IgD-negative memory B cell (primary cell): Measurements from ENCODE around the gene SPEN. TPM values are rescaled to one million over a fixed set of nuclear protein-coding genes. Genes with fewer than 3 reads are reported as not detected.
"Not testable (repeated sequence)": the region's sequence is repeated elsewhere in the genome, so short reads cannot be mapped to it uniquely, and the experiment has no call there.

ENCODE experiments used
- H3K27ac Mint-ChIP-seq, 3 donors: one replicate each; pipeline ENCODE4 v1.8.0; 2020 to 2022; ENCODE audit warnings: mild to moderate bottlenecking in 3 of 3, mixed read lengths in 3 of 3, moderate library complexity in 1 of 3
- H3K27me3 Mint-ChIP-seq: one replicate; pipeline ENCODE4 v1.8.0; 2021; ENCODE audit warnings: mixed read lengths
- H3K36me3 Mint-ChIP-seq: one replicate; pipeline ENCODE4 v1.8.0; 2020; ENCODE audit warnings: mild to moderate bottlenecking, mixed read lengths
- H3K4me1 Mint-ChIP-seq, 3 donors: one replicate each; pipeline ENCODE4 v1.8.0; 2020 to 2022; ENCODE audit warnings: mixed read lengths in 3 of 3, mild to moderate bottlenecking in 1 of 3
- H3K4me3 Mint-ChIP-seq, 4 donors: one replicate each; pipeline ENCODE4 v1.8.0; 2020 to 2022; ENCODE audit warnings: mild to moderate bottlenecking in 4 of 4, mixed read lengths in 4 of 4, moderate library complexity in 3 of 4
- H3K9me3 Mint-ChIP-seq, 3 donors: one replicate each; pipeline ENCODE4 v1.8.0; 2020 to 2021; ENCODE audit warnings: mixed read lengths in 3 of 3, mild to moderate bottlenecking in 1 of 3
- polyA plus RNA-seq: library from polyadenylated mRNA; unstranded; fragments of 300-500 nt; fragmentation: Illumina TruSeq; gene quantifications from one replicate; pipeline ENCODE4 v1.2.3, GENCODE V29; 2021

Gene SPEN, protein sequence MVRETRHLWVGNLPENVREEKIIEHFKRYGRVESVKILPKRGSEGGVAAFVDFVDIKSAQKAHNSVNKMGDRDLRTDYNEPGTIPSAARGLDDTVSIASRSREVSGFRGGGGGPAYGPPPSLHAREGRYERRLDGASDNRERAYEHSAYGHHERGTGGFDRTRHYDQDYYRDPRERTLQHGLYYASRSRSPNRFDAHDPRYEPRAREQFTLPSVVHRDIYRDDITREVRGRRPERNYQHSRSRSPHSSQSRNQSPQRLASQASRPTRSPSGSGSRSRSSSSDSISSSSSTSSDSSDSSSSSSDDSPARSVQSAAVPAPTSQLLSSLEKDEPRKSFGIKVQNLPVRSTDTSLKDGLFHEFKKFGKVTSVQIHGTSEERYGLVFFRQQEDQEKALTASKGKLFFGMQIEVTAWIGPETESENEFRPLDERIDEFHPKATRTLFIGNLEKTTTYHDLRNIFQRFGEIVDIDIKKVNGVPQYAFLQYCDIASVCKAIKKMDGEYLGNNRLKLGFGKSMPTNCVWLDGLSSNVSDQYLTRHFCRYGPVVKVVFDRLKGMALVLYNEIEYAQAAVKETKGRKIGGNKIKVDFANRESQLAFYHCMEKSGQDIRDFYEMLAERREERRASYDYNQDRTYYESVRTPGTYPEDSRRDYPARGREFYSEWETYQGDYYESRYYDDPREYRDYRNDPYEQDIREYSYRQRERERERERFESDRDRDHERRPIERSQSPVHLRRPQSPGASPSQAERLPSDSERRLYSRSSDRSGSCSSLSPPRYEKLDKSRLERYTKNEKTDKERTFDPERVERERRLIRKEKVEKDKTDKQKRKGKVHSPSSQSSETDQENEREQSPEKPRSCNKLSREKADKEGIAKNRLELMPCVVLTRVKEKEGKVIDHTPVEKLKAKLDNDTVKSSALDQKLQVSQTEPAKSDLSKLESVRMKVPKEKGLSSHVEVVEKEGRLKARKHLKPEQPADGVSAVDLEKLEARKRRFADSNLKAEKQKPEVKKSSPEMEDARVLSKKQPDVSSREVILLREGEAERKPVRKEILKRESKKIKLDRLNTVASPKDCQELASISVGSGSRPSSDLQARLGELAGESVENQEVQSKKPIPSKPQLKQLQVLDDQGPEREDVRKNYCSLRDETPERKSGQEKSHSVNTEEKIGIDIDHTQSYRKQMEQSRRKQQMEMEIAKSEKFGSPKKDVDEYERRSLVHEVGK (N-terminal part only)
- polyA plus RNA-seq, result 43.2 TPM

DNA sequence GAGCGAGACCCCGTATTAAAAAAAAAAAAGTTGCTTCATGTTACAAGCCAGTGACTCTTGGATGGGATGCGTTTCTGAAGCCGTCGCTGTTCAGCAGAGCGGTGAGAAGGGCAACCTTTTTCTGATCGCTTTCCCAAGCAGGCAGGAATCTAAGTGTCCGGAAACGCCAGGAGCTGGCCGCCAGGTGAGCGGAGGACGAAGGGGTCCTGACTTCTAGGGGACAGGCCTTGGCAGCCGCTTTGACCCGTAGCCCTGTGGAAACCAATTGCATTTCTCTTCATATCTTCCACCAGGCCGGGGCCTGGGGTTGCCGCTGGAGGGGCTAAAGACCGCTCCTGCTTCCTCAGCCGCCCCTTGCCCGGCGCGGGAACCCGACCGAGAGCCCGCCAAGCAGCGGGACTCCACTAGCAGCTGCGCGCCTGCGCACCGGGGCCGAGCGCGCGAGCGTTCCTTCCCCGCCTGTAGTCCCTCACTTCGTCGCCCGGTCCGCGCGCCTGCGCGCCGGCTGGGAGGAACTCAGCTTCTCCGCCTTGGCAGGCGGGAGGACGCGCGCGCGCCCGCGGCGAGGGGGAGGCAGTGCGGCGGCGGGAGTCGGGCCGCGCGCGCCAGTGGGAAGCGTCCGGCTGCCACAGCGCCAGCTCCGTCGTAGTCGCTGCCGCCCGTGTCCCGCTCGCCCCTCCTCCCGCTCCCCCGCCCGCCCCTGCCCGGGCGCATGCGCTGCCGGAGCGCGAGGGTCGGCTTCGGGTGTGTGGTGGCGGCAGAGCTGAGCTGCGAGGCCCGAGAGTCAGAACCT lies at the start of gene SPEN:
Gene SPEN (plus strand): TSS at position 608 of the 793 bp plus-strand sequence. CDS start 361 bp downstream, outside the sequence.
- H3K27ac Mint-ChIP-seq, result peak within 1 kb of the TSS; percentile 98 to 99 (median 98)
- H3K4me3 Mint-ChIP-seq, result peak within 1 kb of the TSS; percentile 98 to 100 (median 99)
- no peaks in the 10 kb centered on the region for H3K27me3 Mint-ChIP-seq
- H3K4me1 Mint-ChIP-seq, result peaks cover 40 to 52% (median 45%) of the 10 kb centered on the region in 3 donors
- no peaks in the 10 kb centered on the region for H3K36me3 Mint-ChIP-seq
- H3K9me3 Mint-ChIP-seq, result no peaks in the 10 kb centered on the region

DNA sequence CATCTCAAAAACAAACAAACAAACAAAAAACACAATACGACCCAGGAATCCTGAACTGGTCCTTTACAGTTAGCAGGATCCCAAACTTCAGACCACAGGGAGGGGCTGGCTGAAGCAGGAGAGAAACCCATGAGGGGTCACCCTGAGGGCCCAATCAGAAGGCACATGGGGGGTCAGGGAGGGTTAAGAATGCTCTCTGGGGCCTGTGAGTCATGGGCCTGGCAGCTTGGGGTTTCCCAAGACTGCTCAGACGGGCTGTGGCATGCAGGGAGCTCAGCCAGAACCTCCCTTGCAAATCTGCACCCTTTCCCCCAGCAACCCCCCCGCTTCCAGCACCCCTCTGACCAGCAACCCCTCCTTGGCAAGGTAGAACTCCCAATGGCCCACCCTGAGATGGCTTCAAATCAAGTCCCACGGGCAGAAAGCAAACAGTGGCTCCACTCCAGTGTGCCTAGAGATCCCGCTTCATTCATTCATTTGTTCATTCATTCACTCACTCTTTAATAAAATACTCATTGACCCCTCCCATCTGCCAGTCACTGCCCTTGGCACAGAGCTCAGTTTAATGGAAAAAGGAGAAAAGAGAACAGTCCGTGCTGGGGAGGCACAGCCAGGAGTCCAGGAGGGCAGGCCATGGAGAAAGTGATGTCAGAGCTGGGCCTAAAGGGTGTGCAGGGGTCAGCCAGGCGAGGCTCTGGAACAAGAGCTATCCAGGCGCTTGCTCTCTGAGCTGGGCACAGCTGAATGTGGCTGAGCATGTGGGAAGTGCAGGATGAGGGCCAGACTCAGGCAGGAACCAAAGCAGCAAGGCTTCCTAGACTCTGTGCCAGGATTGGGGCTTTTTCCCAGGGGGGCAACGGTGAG lies 48.3 kb upstream of the SPEN start:
- Mint-ChIP-seq H3K27ac (no peak overlapping the region), H3K9me3 (no peaks in the 10 kb centered on the region), H3K36me3 (no peaks in the 10 kb centered on the region), H3K4me3 (no peak overlapping the region), H3K4me1 (peaks cover 0 to 3% (median 0%) of the 10 kb centered on the region in 3 donors), H3K27me3 (peaks cover 1% of the 10 kb centered on the region)

DNA sequence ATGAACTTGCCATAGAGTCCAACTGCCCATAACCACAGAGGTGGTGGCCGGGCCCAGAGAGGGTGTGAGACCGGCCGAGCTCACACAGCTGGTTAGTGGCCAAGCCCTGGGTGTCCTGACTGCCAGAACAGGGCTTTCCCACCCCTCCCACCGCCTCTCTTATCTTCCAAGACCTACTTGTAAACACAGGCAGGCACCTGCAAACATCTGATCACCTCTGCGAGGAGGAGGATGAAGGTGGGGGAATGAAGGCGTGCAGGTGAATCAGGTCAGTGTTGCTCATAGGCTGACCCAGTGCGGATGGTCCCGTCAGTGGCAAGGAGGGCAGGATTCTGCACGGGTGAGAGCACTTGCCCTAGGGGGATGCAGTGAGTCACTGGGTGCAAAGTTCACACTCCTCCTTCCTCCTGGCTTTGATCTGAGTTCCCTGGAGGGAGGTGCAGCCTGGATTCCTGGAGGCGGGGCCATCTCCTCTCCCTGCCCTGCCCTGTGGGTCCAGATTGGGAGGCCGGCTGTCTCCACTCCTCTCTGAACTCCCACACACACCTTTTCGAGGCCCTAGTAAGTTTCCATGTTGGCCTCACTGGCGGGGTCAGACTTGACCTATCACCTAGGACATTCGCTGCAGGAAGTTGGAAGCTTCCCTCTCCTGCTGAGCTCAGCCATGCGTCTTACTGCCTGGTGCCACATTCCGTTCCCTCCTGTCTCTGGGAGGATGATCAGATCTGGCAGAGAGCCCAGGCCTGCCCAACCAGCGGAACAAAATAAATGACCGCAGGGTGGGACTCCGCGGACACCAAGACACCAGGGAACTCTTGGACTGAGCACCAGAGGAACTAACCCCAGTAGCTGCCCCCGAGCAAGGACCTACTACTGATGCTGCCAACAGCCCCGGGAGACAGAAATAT lies 47.3 kb upstream of the SPEN start:
- Mint-ChIP-seq H3K4me1 (peaks cover 0 to 3% (median 0%) of the 10 kb centered on the region in 3 donors), H3K27ac (no peak overlapping the region), H3K4me3 (no peak overlapping the region), H3K36me3 (no peaks in the 10 kb centered on the region), H3K9me3 (no peaks in the 10 kb centered on the region), H3K27me3 (peaks cover 1% of the 10 kb centered on the region)

DNA sequence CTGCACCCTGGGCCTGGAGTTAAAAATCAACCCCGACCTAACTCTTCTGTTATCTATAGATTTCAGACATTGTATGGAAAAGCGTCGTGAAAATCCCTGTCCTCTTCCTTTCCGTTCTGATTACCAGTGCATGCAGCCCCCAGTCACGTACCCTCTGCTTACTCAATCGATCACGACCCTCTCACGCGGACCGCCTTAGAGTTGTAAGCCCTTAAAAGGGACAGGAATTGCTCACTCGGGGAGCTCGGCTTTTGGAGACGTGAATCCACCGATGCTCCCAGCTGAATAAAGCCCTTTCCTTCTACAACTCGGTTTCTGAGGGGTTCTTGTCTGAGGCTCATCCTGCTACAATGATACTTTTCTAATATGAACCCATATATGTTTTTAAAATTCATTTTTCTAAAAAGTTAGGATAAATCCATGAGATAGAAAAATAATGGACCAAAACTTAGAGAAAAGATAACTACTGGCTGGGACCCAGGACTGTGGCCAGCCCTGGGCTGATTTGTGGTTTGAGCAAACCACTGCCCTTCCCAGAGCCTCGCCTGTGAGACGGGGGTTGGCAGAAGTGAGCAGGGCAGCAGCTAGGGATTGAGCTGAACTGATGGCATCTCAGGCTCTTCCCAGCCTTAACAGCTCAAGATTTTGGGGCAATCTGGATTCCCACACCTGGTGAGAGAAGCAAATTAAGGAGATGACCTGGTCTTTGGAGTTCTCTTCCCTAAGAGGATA lies 45.1 kb upstream of the SPEN start:
- Mint-ChIP-seq H3K9me3 (no peaks in the 10 kb centered on the region), H3K36me3 (no peaks in the 10 kb centered on the region), H3K27me3 (peaks cover 1% of the 10 kb centered on the region), H3K27ac (peak overlapping the region in 1 of 3 donors; percentile 25), H3K4me1 (peaks cover 0 to 1% (median 0%) of the 10 kb centered on the region in 3 donors), H3K4me3 (no peak overlapping the region)

DNA sequence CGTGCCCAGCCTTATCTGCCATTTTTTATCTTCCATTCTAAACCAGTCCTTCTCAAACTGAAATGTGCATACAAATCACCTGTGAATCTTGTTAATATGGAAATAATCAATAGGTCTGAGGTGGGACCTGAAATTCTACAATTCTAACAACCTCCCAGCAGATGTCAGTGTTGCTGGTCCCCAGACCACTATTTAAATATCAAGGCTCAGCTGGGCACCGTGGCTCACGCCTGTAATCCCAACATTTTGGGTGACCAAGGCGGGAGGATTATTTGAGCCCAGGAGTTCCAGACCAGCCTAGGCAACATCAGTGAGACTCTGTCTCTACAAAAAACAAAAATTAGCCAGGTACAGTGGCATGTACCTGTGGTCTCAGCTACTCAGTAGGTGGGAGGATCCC lies 44.1 kb upstream of the SPEN start:
- Mint-ChIP-seq H3K9me3 (no peaks in the 10 kb centered on the region), H3K4me1 (peaks cover 0 to 1% (median 0%) of the 10 kb centered on the region in 3 donors), H3K36me3 (peaks cover 2% of the 10 kb centered on the region), H3K27ac (no peak overlapping the region), H3K4me3 (no peak overlapping the region), H3K27me3 (peaks cover 1% of the 10 kb centered on the region)

DNA sequence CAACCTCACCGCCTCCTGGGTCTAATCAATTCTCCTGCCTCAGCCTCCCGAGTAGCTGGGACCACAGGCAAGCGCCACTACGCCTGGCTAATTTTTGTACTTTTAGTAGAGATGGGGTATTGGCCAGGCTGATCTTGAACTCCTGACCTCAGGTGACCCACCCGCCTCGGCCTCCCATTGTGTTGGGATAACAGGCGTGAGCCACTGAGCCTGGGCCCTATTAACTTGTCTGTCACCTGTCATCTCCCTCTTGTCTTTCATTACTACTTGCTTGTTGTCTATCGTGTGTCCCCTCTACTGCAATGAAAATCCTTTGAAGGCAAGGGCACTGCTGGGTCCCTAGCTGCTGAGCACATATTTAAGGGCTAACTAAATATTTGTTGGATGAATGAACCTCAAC lies 43.4 kb upstream of the SPEN start:
- H3K27ac Mint-ChIP-seq, result no peak overlapping the region
- H3K4me3 Mint-ChIP-seq, result no peak overlapping the region
- H3K36me3 Mint-ChIP-seq, result peaks cover 2% of the 10 kb centered on the region
- H3K27me3 Mint-ChIP-seq, result peaks cover 1% of the 10 kb centered on the region
- peaks cover 0 to 1% (median 0%) of the 10 kb centered on the region in 3 donors for H3K4me1 Mint-ChIP-seq
- no peaks in the 10 kb centered on the region for H3K9me3 Mint-ChIP-seq

DNA sequence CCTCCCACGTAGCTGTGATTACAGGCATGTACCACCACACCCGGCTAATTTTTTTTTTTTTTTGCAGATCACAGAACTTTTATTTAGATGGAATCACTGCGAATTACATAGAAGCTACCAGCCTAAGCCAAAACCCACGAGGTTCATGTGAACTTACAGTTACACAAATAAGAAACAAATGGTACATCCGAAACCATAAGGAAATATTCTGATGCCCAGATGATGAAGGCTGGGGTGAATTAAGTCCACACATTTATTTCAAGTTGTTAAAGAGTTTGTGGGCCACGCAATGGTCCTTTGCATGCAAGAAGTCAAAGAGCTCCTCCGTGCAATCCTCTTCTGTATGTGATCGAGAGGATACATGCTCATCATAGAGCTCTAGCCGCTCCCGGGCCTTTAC lies 40.4 kb upstream of the SPEN start:
- Mint-ChIP-seq H3K36me3 (peaks cover 8% of the 10 kb centered on the region), H3K9me3 (no peaks in the 10 kb centered on the region), H3K4me3 (no peak overlapping the region), H3K27ac (no peak overlapping the region), H3K4me1 (peaks cover 0 to 4% (median 1%) of the 10 kb centered on the region in 3 donors), H3K27me3 (no peaks in the 10 kb centered on the region)

DNA sequence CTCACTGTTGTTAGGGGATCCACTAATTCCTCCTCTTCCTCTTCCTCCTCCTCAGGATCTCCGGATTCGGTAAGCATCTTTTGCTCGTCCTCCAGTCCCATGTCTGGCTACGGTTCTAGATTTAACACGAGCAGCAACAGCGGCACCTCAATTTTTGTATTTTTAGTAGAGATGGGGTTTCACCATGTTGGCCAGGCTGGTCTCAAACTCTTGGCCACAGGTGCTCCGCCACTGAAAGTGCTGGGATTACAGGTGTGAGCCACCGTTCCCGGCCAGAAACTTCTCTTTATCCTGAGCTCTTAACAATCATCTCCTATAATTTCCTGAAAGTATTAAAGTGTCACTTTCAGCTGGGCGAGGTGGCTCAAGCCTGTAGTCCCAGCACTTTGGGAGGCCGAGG lies 40.0 kb upstream of the SPEN start, which contains the start of gene UQCRHL:
Gene UQCRHL (minus strand): TSS at position 101 of the 400 bp plus-strand sequence. CDS start 0 bp downstream, at position 101.
- H3K9me3 Mint-ChIP-seq, H3K36me3 Mint-ChIP-seq, H3K4me1 Mint-ChIP-seq, H3K27me3 Mint-ChIP-seq: not testable (repeated sequence)
- peak within 1 kb of the TSS in 1 of 3 donors; percentile 64 for H3K27ac Mint-ChIP-seq
- H3K4me3 Mint-ChIP-seq, result peak within 1 kb of the TSS in 1 of 4 donors; percentile 45

DNA sequence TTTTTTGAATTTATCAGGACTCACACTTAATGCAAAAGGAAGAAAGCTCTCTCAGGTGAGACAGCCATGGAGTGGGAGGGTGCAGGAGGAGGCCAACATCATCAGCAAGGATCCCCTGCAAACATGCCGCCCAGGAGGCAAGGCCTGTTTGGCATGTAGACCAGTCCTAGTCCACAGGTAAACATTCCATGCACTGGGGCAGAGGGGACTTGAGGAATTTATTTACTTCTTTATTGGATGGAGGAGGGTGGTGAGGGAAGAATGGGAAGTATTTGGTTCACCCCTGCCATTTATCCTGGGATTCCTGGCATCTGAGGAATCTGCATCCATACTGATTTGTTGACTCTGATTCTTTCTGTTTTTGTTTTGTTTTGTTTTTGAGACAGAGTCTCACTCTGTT lies 38.6 kb upstream of the SPEN start:
- no peaks in the 10 kb centered on the region for H3K9me3 Mint-ChIP-seq
- H3K4me3 Mint-ChIP-seq, result no peak overlapping the region
- no peaks in the 10 kb centered on the region for H3K27me3 Mint-ChIP-seq
- peaks cover 8% of the 10 kb centered on the region for H3K36me3 Mint-ChIP-seq
- peaks cover 0 to 4% (median 0%) of the 10 kb centered on the region in 3 donors for H3K4me1 Mint-ChIP-seq
- no peak overlapping the region for H3K27ac Mint-ChIP-seq

DNA sequence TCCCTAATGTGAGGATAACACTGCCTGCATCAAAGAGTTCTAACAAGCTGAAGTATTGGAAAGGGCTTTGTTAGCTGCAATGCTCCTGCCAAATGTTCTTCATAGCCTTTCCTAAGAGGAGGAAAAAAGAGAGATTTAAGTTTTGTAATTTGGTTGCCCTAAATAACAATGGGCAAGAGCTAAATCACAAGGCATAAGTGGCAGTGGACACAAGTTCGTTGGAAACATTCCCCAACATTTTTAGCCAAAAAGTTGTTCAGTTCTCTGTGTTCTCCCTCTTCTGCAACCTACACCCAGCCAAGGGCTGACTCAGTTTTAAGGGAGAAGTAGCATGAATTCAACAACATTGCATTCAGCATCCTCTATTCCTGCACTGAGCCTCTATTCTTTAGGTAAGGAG lies 37.4 kb upstream of the SPEN start:
- Mint-ChIP-seq H3K9me3 (no peaks in the 10 kb centered on the region), H3K27ac (no peak overlapping the region), H3K27me3 (no peaks in the 10 kb centered on the region), H3K4me3 (no peak overlapping the region), H3K4me1 (peaks cover 0 to 4% (median 0%) of the 10 kb centered on the region in 3 donors), H3K36me3 (peaks cover 8% of the 10 kb centered on the region)

DNA sequence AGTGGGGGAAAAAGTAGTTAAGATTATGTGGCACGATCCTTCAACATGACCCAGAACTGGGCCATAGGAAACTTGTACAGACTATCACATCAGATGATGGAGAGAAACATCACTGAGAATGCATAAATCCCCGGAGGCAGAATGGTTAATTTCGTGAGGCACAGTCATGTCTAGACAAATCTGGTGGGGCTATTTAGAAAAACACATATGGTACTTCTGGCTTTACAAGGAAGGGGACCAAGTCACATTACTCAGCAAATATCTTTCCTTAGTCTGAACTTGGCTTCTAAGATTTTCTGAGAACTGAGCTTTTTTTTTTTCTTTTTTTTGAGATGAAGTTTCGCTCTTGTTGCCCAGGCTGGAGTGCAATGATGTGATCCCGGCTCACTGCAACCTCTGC lies 30.8 kb upstream of the SPEN start:
- Mint-ChIP-seq H3K36me3 (peaks cover 3% of the 10 kb centered on the region), H3K27ac (no peak overlapping the region), H3K9me3 (no peaks in the 10 kb centered on the region), H3K4me3 (no peak overlapping the region), H3K27me3 (no peaks in the 10 kb centered on the region), H3K4me1 (peaks cover 5 to 6% (median 6%) of the 10 kb centered on the region in 3 donors)

DNA sequence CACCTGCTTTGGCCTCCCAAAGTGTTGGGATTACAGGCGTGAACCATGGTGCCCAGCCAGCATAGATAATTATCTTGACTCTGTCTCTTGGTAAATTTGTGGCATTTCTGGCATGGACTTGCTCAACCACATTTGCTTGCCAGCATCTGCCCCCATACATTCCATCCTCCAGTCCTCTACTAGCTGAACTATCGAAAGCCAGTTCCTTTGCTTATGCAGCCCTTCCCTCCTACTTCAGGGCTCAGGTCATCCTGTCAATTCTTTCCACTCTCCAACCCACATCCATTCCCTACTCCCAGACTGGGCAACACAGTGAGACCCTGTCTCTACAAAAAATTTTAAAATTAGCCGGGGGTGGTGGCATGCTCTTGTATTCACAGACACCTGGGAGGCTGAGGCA lies 27.0 kb upstream of the SPEN start:
- Mint-ChIP-seq H3K27ac (no peak overlapping the region), H3K9me3 (no peaks in the 10 kb centered on the region), H3K4me3 (no peak overlapping the region), H3K36me3 (peaks cover 3% of the 10 kb centered on the region), H3K27me3 (no peaks in the 10 kb centered on the region), H3K4me1 (peaks cover 5 to 12% (median 8%) of the 10 kb centered on the region in 3 donors)
